ENCODE data around the gene CNP. TPM values are rescaled to one million over a fixed set of nuclear protein-coding genes. Genes with fewer than 3 reads are reported as not detected.

The CNP gene
- total and polyA plus RNA-seq, 10 of the 15 experiments (the other 5 are each of a cell fraction or from before 2014, with no cell fraction given): 1.8 to 60.7 (median 31.4) TPM

GRCh38 chr17:42016941-42017865 is 50.6 kb downstream of the CNP start, which contains the start of gene DNAJC7 (continued):
- TF ChIP-seq ZBTB40 (IDR thresholded peaks at IDR 0.05; ENCODE audit: borderline replicate concordance): peak; percentile 90
- TF ChIP-seq MYC (IDR thresholded peaks at IDR 0.05; ENCODE audit: insufficient read depth, insufficient read length, insufficient replicate concordance, low read length, severe bottlenecking): no peak
- 0 out of 2 replicates have a peak, but pooled peaks have one; percentile 83 for TF ChIP-seq RB1 (IDR thresholded peaks at IDR 0.05; ENCODE audit: borderline replicate concordance)
- peak; percentile 21; the same call in 1 of the 2 replicates for TF ChIP-seq ZNF217 (IDR thresholded peaks at IDR 0.05)
- TF ChIP-seq REST (IDR thresholded peaks at IDR 0.05; ENCODE audit: low read depth, low read length): no peak
- no peak for TF ChIP-seq FOS (IDR thresholded peaks at IDR 0.05; ENCODE audit: borderline replicate concordance, extremely low read depth, insufficient read length)
- TF ChIP-seq MTA2 (IDR thresholded peaks at IDR 0.05; ENCODE audit: low read depth): peak; percentile 33; the same call in 1 of the 2 replicates
- peak; percentile 43; the same call in 1 of the 2 replicates for TF ChIP-seq LARP7 (IDR thresholded peaks at IDR 0.05)
- TF ChIP-seq HDGF (IDR thresholded peaks at IDR 0.05): peak; percentile 62; the same call in 1 of the 2 replicates
- TF ChIP-seq GABPA (IDR thresholded peaks at IDR 0.05; ENCODE audit: low read depth): peak; percentile 87
- TF ChIP-seq KDM1A (IDR thresholded peaks at IDR 0.05; ENCODE audit: borderline replicate concordance): no peak
- peak; percentile 57 for TF ChIP-seq CREB1 (IDR thresholded peaks at IDR 0.05; ENCODE audit: low read depth)
- TF ChIP-seq IKZF1 (conservative IDR thresholded peaks at IDR 0.05): peak; percentile 96
- TF ChIP-seq ESRRA (IDR thresholded peaks at IDR 0.05; ENCODE audit: low read length): no peak
- TF ChIP-seq SRF (IDR thresholded peaks at IDR 0.05; ENCODE audit: low read depth in 2 of 2, low read length in 2 of 2): 0 out of 4 replicates have a peak, but pooled peaks of 1 of the 2 experiments have one; percentile 22
- peak; percentile 79 for TF ChIP-seq RUNX3 (IDR thresholded peaks at IDR 0.05; ENCODE audit: low read length)
- peak in 1 of 3 experiments; percentile 5; a peak in 1 of 6 replicates for TF ChIP-seq CTCF (IDR thresholded peaks at IDR 0.05 in 2 of 3, conservative IDR thresholded peaks at IDR 0.05 in 1 of 3; ENCODE audit: control insufficient read depth in 2 of 3, extremely low read depth in 1 of 3, insufficient read depth in 1 of 3, low read depth in 3 of 3, low read length in 3 of 3)
- peak; percentile 37; the same call in 1 of the 2 replicates for TF ChIP-seq SMARCA5 (IDR thresholded peaks at IDR 0.05)
- TF ChIP-seq POU2F2 (IDR thresholded peaks at IDR 0.05; ENCODE audit: borderline replicate concordance, low read depth, low read length): peak; percentile 76
- no peak for TF ChIP-seq JUND (IDR thresholded peaks at IDR 0.05; ENCODE audit: low read depth, low read length)
